M059J (cell line): ENCODE measurements around the gene LRIG1. TPM values are rescaled to one million over a fixed set of nuclear protein-coding genes. Genes with fewer than 3 reads are reported as not detected.
"Not testable (repeated sequence)": the region's sequence is repeated elsewhere in the genome, so short reads cannot be mapped to it uniquely, and the experiment has no call there.

ENCODE experiments used
- DNase-seq: peaks from one replicate; pipeline ENCODE4 v3.0.0-alpha.2; 2012; ENCODE audit warnings: low read depth
- total RNA-seq: library from RNA; depleted of rRNA; stranded (reverse); fragments of >200 nt; shearing (Covaris generic); gene quantifications from 2 replicates; pipeline ENCODE4 v1.2.3, GENCODE V29; 2014

The LRIG1 gene
- total RNA-seq, 1 experiment from 2014 or later: 10.0 TPM

GRCh38 chr3:66421144-66421543 lies 79.7 kb downstream of the LRIG1 start:
- not testable (repeated sequence) for DNase-seq

- no peak for DNase-seq
Measured at GRCh38 chr3:66419036-66419435, 81.8 kb downstream of the LRIG1 start.

- peak; percentile 65 for DNase-seq
Measured at GRCh38 chr3:66418475-66418931, 82.3 kb downstream of the LRIG1 start.

- DNase-seq: no peak
Measured at GRCh38 chr3:66416556-66417304, 84.1 kb downstream of the LRIG1 start.

GRCh38 chr3:66415867-66416428 lies 84.9 kb downstream of the LRIG1 start:
- no peak for DNase-seq

GRCh38 chr3:66414846-66415245 lies 86.0 kb downstream of the LRIG1 start:
- DNase-seq: no peak

- DNase-seq: peak; percentile 78
Measured at GRCh38 chr3:66413151-66413751, 87.6 kb downstream of the LRIG1 start.

GRCh38 chr3:66411961-66412887 lies 88.6 kb downstream of the LRIG1 start:
- no peak for DNase-seq

GRCh38 chr3:66411474-66411873 lies 89.3 kb downstream of the LRIG1 start:
- DNase-seq: no peak

- no peak for DNase-seq
Measured at GRCh38 chr3:66410976-66411375, 89.8 kb downstream of the LRIG1 start.

- DNase-seq: no peak
Measured at GRCh38 chr3:66409771-66410754, 90.8 kb downstream of the LRIG1 start.

GRCh38 chr3:66407611-66408218 lies 93.1 kb downstream of the LRIG1 start:
- DNase-seq: peak; percentile 24

- no peak for DNase-seq
Measured at GRCh38 chr3:66406831-66407610, 93.8 kb downstream of the LRIG1 start.

- no peak for DNase-seq
Measured at GRCh38 chr3:66406163-66406562, 94.7 kb downstream of the LRIG1 start.

- DNase-seq: peak; percentile 71
Measured at GRCh38 chr3:66405701-66406091, 95.1 kb downstream of the LRIG1 start.

GRCh38 chr3:66404903-66405700 lies 95.7 kb downstream of the LRIG1 start:
- DNase-seq: no peak

- no peak for DNase-seq
Measured at GRCh38 chr3:66404197-66404596, 96.6 kb downstream of the LRIG1 start.

- no peak for DNase-seq
Measured at GRCh38 chr3:66403323-66403990, 97.4 kb downstream of the LRIG1 start.
